HG03025 (cell line): ENCODE measurements around the gene ACTG2.
"Not testable (repeated sequence)": the region's sequence is repeated elsewhere in the genome, so short reads cannot be mapped to it uniquely, and the experiment has no call there.

ENCODE experiments used
- ATAC-seq: cut with Tn5 transposase; IDR thresholded peaks from one replicate; pipeline ENCODE4 v1.9.1; 2021; ENCODE audit warnings: mild to moderate bottlenecking, moderate library complexity; ENCODE audit not compliant: unreplicated experiment, low FRiP score

ACTG2 gene

GRCh38 chr2:73931531-73932500 is 39.0 kb downstream of the ACTG2 start:
- no peak for ATAC-seq

- ATAC-seq = no peak
Observed at GRCh38 chr2:73933194-73933593, 40.4 kb downstream of the ACTG2 start.

GRCh38 chr2:73935641-73936040 is 42.8 kb downstream of the ACTG2 start:
- no peak for ATAC-seq

GRCh38 chr2:73937103-73937885 is 44.5 kb downstream of the ACTG2 start:
- ATAC-seq = no peak

- ATAC-seq = no peak
Observed at GRCh38 chr2:73937899-73938298, 45.1 kb downstream of the ACTG2 start.

- ATAC-seq = no peak
Observed at GRCh38 chr2:73938718-73939352, 46.0 kb downstream of the ACTG2 start.

- ATAC-seq = no peak
Observed at GRCh38 chr2:73939419-73939818, 46.6 kb downstream of the ACTG2 start.

- not testable (repeated sequence) for ATAC-seq
Observed at GRCh38 chr2:73940066-73940465, 47.3 kb downstream of the ACTG2 start.

- no peak for ATAC-seq
Observed at GRCh38 chr2:73942664-73943063, 49.9 kb downstream of the ACTG2 start.

GRCh38 chr2:73944714-73945113 is 51.9 kb downstream of the ACTG2 start:
- ATAC-seq = no peak

- ATAC-seq = no peak
Observed at GRCh38 chr2:73946215-73946614, 53.4 kb downstream of the ACTG2 start.

GRCh38 chr2:73946666-73947065 is 53.9 kb downstream of the ACTG2 start:
- no peak for ATAC-seq

GRCh38 chr2:73947412-73948018 is 54.7 kb downstream of the ACTG2 start:
- ATAC-seq = no peak

GRCh38 chr2:73949802-73950201 is 57.0 kb downstream of the ACTG2 start:
- no peak for ATAC-seq

GRCh38 chr2:73952499-73953446 is 60.0 kb downstream of the ACTG2 start:
- no peak for ATAC-seq

GRCh38 chr2:73956218-73956865 is 63.5 kb downstream of the ACTG2 start:
- no peak for ATAC-seq

- no peak for ATAC-seq
Observed at GRCh38 chr2:73961274-73961673, 68.5 kb downstream of the ACTG2 start.

- ATAC-seq = no peak
Observed at GRCh38 chr2:73961823-73962615, 69.2 kb downstream of the ACTG2 start.
